H9 (cell line): Measurements from ENCODE around the gene EHF. TPM values are rescaled to one million over a fixed set of nuclear protein-coding genes. Genes with fewer than 3 reads are reported as not detected.

Source experiments
- DNase-seq: peaks from one replicate; pipeline ENCODE4 v3.0.0-alpha.2; 2017
- H2AFZ ChIP-seq: one replicate; pipeline ENCODE4 v1.6.1; 2013; ENCODE audit warnings: mild to moderate bottlenecking, low read length, control low read depth, moderate library complexity
- H2AK5ac ChIP-seq: 2 replicates; pipeline ENCODE4 v1.6.1; 2013; ENCODE audit warnings: low read length, control low read depth, mixed read lengths; ENCODE audit not compliant: insufficient read length
- H2BK120ac ChIP-seq: one replicate; pipeline ENCODE4 v1.6.1; 2013; ENCODE audit warnings: low read depth, mild to moderate bottlenecking, low read length, control low read depth, inconsistent platforms; ENCODE audit not compliant: poor library complexity, severe bottlenecking
- H2BK12ac ChIP-seq: 2 replicates; pipeline ENCODE4 v1.6.1; 2013; ENCODE audit warnings: low read length, control low read depth, mixed read lengths, low read depth; ENCODE audit not compliant: insufficient read length
- H2BK15ac ChIP-seq: 2 replicates; pipeline ENCODE4 v1.6.1; 2013; ENCODE audit warnings: low read depth, low read length, control low read depth
- H2BK20ac ChIP-seq: one replicate; pipeline ENCODE4 v1.6.1; 2013; ENCODE audit warnings: low read depth, mild to moderate bottlenecking, low read length, control low read depth, inconsistent platforms; ENCODE audit not compliant: poor library complexity, severe bottlenecking
- H2BK5ac ChIP-seq: 2 replicates; pipeline ENCODE4 v1.6.1; 2013; ENCODE audit warnings: low read length, control low read depth, mixed read lengths; ENCODE audit not compliant: insufficient read length
- H3K14ac ChIP-seq: 2 replicates; pipeline ENCODE4 v1.6.1; 2013; ENCODE audit warnings: low read length, control low read depth; ENCODE audit not compliant: insufficient read depth
- H3K18ac ChIP-seq: 2 replicates; pipeline ENCODE4 v1.6.1; 2013; ENCODE audit warnings: low read depth, mild to moderate bottlenecking, mixed read lengths, low read length, control low read depth; ENCODE audit not compliant: insufficient read length
- H3K23ac ChIP-seq: 2 replicates; pipeline ENCODE4 v1.6.1; 2013; ENCODE audit warnings: low read length, control low read depth, mixed read lengths, low read depth; ENCODE audit not compliant: insufficient read length
- H3K23me2 ChIP-seq: 2 replicates; pipeline ENCODE4 v1.6.1; 2013; ENCODE audit warnings: low read depth, mild to moderate bottlenecking, mixed read lengths, low read length, control low read depth; ENCODE audit not compliant: insufficient read length, poor library complexity, severe bottlenecking
- H3K27ac ChIP-seq: 2 replicates; pipeline ENCODE4 v1.5.1; 2013; ENCODE audit warnings: low read length, control low read depth, mixed read lengths, low read depth; ENCODE audit not compliant: insufficient read length
- H3K27me3 ChIP-seq: 2 replicates; pipeline ENCODE4 v1.6.1; 2013; ENCODE audit warnings: low read length, control low read depth, inconsistent platforms; ENCODE audit not compliant: insufficient read depth
- H3K4ac ChIP-seq: 2 replicates; pipeline ENCODE4 v1.6.1; 2013; ENCODE audit warnings: low read depth, mild to moderate bottlenecking, control low read depth, inconsistent platforms, low read length, moderate library complexity
- H3K4me1 ChIP-seq: 2 replicates; pipeline ENCODE4 v1.6.1; 2013; ENCODE audit warnings: low read length, control low read depth, inconsistent platforms; ENCODE audit not compliant: insufficient read depth
- H3K4me2 ChIP-seq: 2 replicates; pipeline ENCODE4 v1.6.1; 2013; ENCODE audit warnings: low read length, control low read depth, mixed read lengths; ENCODE audit not compliant: insufficient read length, insufficient read depth
- H3K56ac ChIP-seq: 2 replicates; pipeline ENCODE4 v1.6.1; 2013; ENCODE audit warnings: low read depth, mild to moderate bottlenecking, mixed read lengths, low read length, control low read depth; ENCODE audit not compliant: insufficient read length
- H3K79me1 ChIP-seq: 2 replicates; pipeline ENCODE4 v1.6.1; 2013; ENCODE audit warnings: low read depth, mild to moderate bottlenecking, moderate library complexity, low read length, control low read depth, inconsistent platforms; ENCODE audit not compliant: insufficient read depth, poor library complexity, severe bottlenecking
- H3K79me2 ChIP-seq: 2 replicates; pipeline ENCODE4 v1.6.1; 2013; ENCODE audit warnings: low read length, control low read depth, inconsistent platforms; ENCODE audit not compliant: insufficient read depth
- H3K9ac ChIP-seq: 2 replicates; pipeline ENCODE4 v1.6.1; 2013; ENCODE audit warnings: low read length, control low read depth, mixed read lengths; ENCODE audit not compliant: insufficient read length; ENCODE audit errors: extremely low read depth
- H3K9me3 ChIP-seq: one replicate; pipeline ENCODE4 v1.6.1; 2013; ENCODE audit warnings: low read depth, low read length, inconsistent platforms; ENCODE audit not compliant: control insufficient read depth
- H3T11ph ChIP-seq: one replicate; pipeline ENCODE4 v1.6.1; 2013; ENCODE audit warnings: mild to moderate bottlenecking, low read length, control low read depth, inconsistent platforms
- H4K20me1 ChIP-seq: one replicate; pipeline ENCODE4 v1.6.1; 2013; ENCODE audit not compliant: control insufficient read depth, insufficient read length, insufficient read depth
- H4K5ac ChIP-seq: 2 replicates; pipeline ENCODE4 v1.6.1; 2013; ENCODE audit warnings: low read depth, mild to moderate bottlenecking, mixed read lengths, low read length, control low read depth; ENCODE audit not compliant: insufficient read length
- H4K8ac ChIP-seq: replicated peaks from 2 replicates; pipeline ENCODE4 v1.6.1; 2013; ENCODE audit warnings: low read length, control low read depth, mixed read lengths, low read depth; ENCODE audit not compliant: insufficient read length
- H4K91ac ChIP-seq: 2 replicates; pipeline ENCODE4 v1.6.1; 2013; ENCODE audit warnings: low read depth, mild to moderate bottlenecking, moderate library complexity, mixed read lengths, low read length, control low read depth; ENCODE audit not compliant: insufficient read length
- H3K27ac Mint-ChIP-seq, 3 experiments: 2 replicates in 2 of 3; 3 replicates in 1 of 3; pipeline ENCODE4 v1.8.0; 2020 to 2021; ENCODE audit warnings: mixed read lengths in 3 of 3, mild to moderate bottlenecking in 1 of 3, moderate library complexity in 1 of 3
- H3K27me3 Mint-ChIP-seq: 2 replicates; pipeline ENCODE4 v1.8.0; 2021; ENCODE audit warnings: low read depth, mild to moderate bottlenecking, moderate library complexity, mixed read lengths
- H3K36me3 Mint-ChIP-seq, 3 experiments: 2 replicates in 2 of 3; 3 replicates in 1 of 3; pipeline ENCODE4 v1.8.0; 2020 to 2021; ENCODE audit warnings: low read depth in 3 of 3, mixed read lengths in 3 of 3; ENCODE audit not compliant: insufficient read depth in 1 of 3
- H3K4me1 Mint-ChIP-seq, 2 experiments: 2 replicates each; pipeline ENCODE4 v1.8.0; 2020; ENCODE audit warnings: mixed read lengths in 2 of 2
- H3K4me3 Mint-ChIP-seq, 2 experiments: 2 replicates in 1 of 2; 3 replicates in 1 of 2; pipeline ENCODE4 v1.8.0; 2020 to 2021; ENCODE audit warnings: mild to moderate bottlenecking in 2 of 2, mixed read lengths in 2 of 2, moderate library complexity in 1 of 2
- H3K9me3 Mint-ChIP-seq, 2 experiments: 2 replicates in 1 of 2; 3 replicates in 1 of 2; pipeline ENCODE4 v1.8.0; 2020; ENCODE audit warnings: mild to moderate bottlenecking in 2 of 2, mixed read lengths in 2 of 2, moderate library complexity in 1 of 2
- WGBS: extraction: QIAGEN DNeasy Blood & Tissue Kit; methylation state at CpG from one replicate; pipeline ENCODE4 v1.1.7; 2013; ENCODE audit warnings: missing lambda C conversion rate, low lambda C conversion rate, mixed read lengths; ENCODE audit not compliant: insufficient read length; ENCODE audit errors: extremely low coverage; 5-methylcytosine and 5-hydroxymethylcytosine counted together
- total RNA-seq: library from RNA; stranded (reverse); gene quantifications from 2 replicates; pipeline ENCODE4 v1.2.1, GENCODE V29; 2021
- TF ChIP-seq, protein P1 (sequence below): fragments of 200-600 bp; sonication (generic); conservative IDR thresholded peaks from 3 replicates; pipeline ENCODE4 v1.8.0; 2021; ENCODE audit warnings: antibody characterized with exemption, mild to moderate bottlenecking

EHF gene
- total RNA-seq, 1 experiment from 2014 or later = not detected

DNA sequence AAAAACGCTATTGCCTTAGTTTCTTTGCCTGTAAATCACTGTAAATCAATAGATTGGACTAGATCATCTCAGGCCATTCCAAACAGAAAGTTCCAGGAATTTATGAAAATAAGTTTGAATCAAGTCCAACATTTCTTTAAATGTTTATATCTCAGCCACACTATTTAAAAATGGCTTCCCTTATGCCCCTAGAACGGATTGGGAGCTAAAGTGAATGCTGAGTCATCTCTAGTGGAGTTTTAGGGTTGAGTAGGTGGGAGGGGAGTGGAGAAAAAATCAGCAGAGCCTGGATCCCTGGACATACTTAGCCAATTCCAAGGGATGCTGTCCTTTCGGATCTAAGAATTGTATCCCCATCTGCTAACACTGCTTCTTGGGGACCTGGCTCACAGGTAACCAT lies 48.6 kb downstream of the EHF start:
- no peak overlapping the region for H2AK5ac ChIP-seq
- H3K27me3 ChIP-seq = no peaks in the 10 kb centered on the region
- no peak overlapping the region for H2BK120ac ChIP-seq
- H4K8ac ChIP-seq = no peak overlapping the region
- H3K18ac ChIP-seq = no peak overlapping the region
- Mint-ChIP-seq H3K27ac (no peak overlapping the region), H3K4me1 (peaks cover 5% of the 10 kb centered on the region in 2 experiments; a peak in 3 of 4 replicates), H3K27me3 (peaks cover 3% of the 10 kb centered on the region; the same call in 1 of the 2 replicates), H3K9me3 (no peaks in the 10 kb centered on the region; a peak in 1 of 5 replicates), H3K4me3 (no peak overlapping the region), H3K36me3 (no peaks in the 10 kb centered on the region)
- H3K23me2 ChIP-seq = no peaks in the 10 kb centered on the region
- whole genome bisulfite sequencing = no CpG with 5 or more reads among the region's 3 CpGs
- H3K4me2 ChIP-seq = no peak overlapping the region
- no peak overlapping the region for H3K23ac ChIP-seq
- H3K79me1 ChIP-seq = no peaks in the 10 kb centered on the region
- no peak for DNase-seq
- no peak overlapping the region for H2BK12ac ChIP-seq
- H2BK20ac ChIP-seq = no peak overlapping the region
- no peak overlapping the region for H2BK5ac ChIP-seq
- H4K5ac ChIP-seq = no peak overlapping the region
- no peak overlapping the region for H3K27ac ChIP-seq
- no peak overlapping the region for H3K4ac ChIP-seq
- no peak overlapping the region for H2BK15ac ChIP-seq
- H4K91ac ChIP-seq = no peak overlapping the region
- no peak overlapping the region for H3K14ac ChIP-seq
- H3K9me3 ChIP-seq = no peaks in the 10 kb centered on the region
- no peaks in the 10 kb centered on the region for H4K20me1 ChIP-seq
- 0 out of 2 replicates have a peak, but pooled peaks cover 2% of the 10 kb centered on the region for H3K4me1 ChIP-seq
- no peak overlapping the region for H2AFZ ChIP-seq
- no peak overlapping the region for H3K56ac ChIP-seq
- TF ChIP-seq, protein P1, sequence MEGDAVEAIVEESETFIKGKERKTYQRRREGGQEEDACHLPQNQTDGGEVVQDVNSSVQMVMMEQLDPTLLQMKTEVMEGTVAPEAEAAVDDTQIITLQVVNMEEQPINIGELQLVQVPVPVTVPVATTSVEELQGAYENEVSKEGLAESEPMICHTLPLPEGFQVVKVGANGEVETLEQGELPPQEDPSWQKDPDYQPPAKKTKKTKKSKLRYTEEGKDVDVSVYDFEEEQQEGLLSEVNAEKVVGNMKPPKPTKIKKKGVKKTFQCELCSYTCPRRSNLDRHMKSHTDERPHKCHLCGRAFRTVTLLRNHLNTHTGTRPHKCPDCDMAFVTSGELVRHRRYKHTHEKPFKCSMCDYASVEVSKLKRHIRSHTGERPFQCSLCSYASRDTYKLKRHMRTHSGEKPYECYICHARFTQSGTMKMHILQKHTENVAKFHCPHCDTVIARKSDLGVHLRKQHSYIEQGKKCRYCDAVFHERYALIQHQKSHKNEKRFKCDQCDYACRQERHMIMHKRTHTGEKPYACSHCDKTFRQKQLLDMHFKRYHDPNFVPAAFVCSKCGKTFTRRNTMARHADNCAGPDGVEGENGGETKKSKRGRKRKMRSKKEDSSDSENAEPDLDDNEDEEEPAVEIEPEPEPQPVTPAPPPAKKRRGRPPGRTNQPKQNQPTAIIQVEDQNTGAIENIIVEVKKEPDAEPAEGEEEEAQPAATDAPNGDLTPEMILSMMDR = no peak
- H3K9ac ChIP-seq = no peak overlapping the region
- no peak overlapping the region for H3T11ph ChIP-seq
- H3K79me2 ChIP-seq = no peaks in the 10 kb centered on the region
